K562 (cell line): ENCODE data around the gene OSGEPL1. TPM values are rescaled to one million over a fixed set of nuclear protein-coding genes. Genes with fewer than 3 reads are reported as not detected.

ENCODE experiments used
- DLX4 ChIP-seq: fragments of 250-450 bp; sonication (Bioruptor Pico); IDR thresholded peaks from 2 replicates; pipeline ENCODE4 v1.6.1; 2021; ENCODE audit warnings: mild to moderate bottlenecking
- HMG20A ChIP-seq: fragments of 450-650 bp; formaldehyde crosslinking; conservative IDR thresholded peaks from 2 replicates; pipeline ENCODE4 v1.4.0; 2020; ENCODE audit warnings: mild to moderate bottlenecking, mixed read lengths
- MGA ChIP-seq: fragments of 450-650 bp; IDR thresholded peaks from 2 replicates; pipeline ENCODE4 v1.6.1; 2016; ENCODE audit warnings: mild to moderate bottlenecking, moderate library complexity
- MTA1 ChIP-seq: fragments of 450-650 bp; IDR thresholded peaks from 2 replicates; pipeline ENCODE4 v1.6.1; 2017; ENCODE audit warnings: borderline replicate concordance
- NFRKB ChIP-seq: fragments of 450-650 bp; IDR thresholded peaks from 2 replicates; pipeline ENCODE4 v1.6.1; 2016; ENCODE audit warnings: low read depth
- POLR2G ChIP-seq: fragments of 200-400 bp; formaldehyde crosslinking; IDR thresholded peaks from 2 replicates; pipeline ENCODE4 v1.6.1; 2017; ENCODE audit warnings: low read depth, mild to moderate bottlenecking, antibody characterized with exemption, low read length, moderate library complexity
- SPI1 ChIP-seq: IDR thresholded peaks from 2 replicates; pipeline ENCODE4 v1.6.1; 2011; ENCODE audit warnings: low read depth, low read length, control low read depth, borderline replicate concordance
- TAL1 ChIP-seq: fragments of 450-650 bp; IDR thresholded peaks from 2 replicates; pipeline ENCODE4 v1.6.1; 2016; ENCODE audit warnings: mild to moderate bottlenecking
- ZNF347 ChIP-seq: fragments of 450-650 bp; formaldehyde crosslinking; IDR thresholded peaks from 2 replicates; pipeline ENCODE4 v1.4.0; 2020; ENCODE audit warnings: low read depth, mild to moderate bottlenecking, moderate library complexity
- ZNF592 ChIP-seq: fragments of 450-650 bp; IDR thresholded peaks from 2 replicates; pipeline ENCODE4 v1.6.1; 2017; ENCODE audit warnings: antibody characterized with exemption, mild to moderate bottlenecking
- ZNF77 ChIP-seq: fragments of 250-450 bp; sonication (Bioruptor Pico); IDR thresholded peaks from 2 replicates; pipeline ENCODE4 v1.5.0; 2020
- polyA plus RNA-seq, 8 experiments: library from polyadenylated mRNA; depleted of rRNA in 4 of 8; stranded (reverse) in 5 of 8; unstranded in 3 of 8; fragments of >200 nt; fragmentation: Nextera tagmentation in 2 of 8; fragmentation: Illumina TruSeq in 1 of 8; extraction: Ambion mirVana in 2 of 8; extraction: Trizol in 1 of 8; gene quantifications; 2 replicates each; pipeline versions ENCODE4 v1.2.1 to v1.2.3, GENCODE V29; 2011 to 2014; ENCODE audit warnings: inconsistent platforms in 1 of 8, missing spikeins in 1 of 8
- total RNA-seq, 7 experiments: library from RNA; depleted of rRNA in 6 of 7; stranded (reverse); fragments of >200 nt in 6 of 7; fragmentation: Illumina TruSeq in 2 of 7; extraction: Trizol in 2 of 7; gene quantifications; 2 replicates each; pipeline versions ENCODE4 v1.2.1 to v1.2.3, GENCODE V29; 2011 to 2021; ENCODE audit warnings: low replicate concordance in 1 of 7

OSGEPL1 gene
- total and polyA plus RNA-seq, 9 of the 15 experiments (the other 6 are each of a cell fraction or from before 2014, with no cell fraction given) = 2.5 to 10.8 (median 6.5) TPM

- TF ChIP-seq MGA (peak; percentile 87), NFRKB (no peak), MTA1 (no peak), ZNF77 (CRISPR knock-in tag) (no peak), ZNF592 (no peak), TAL1 (no peak), HMG20A (no peak), ZNF347 (CRISPR knock-in tag) (no peak), SPI1 (no peak), POLR2G (peak; percentile 98), DLX4 (CRISPR knock-in tag) (no peak)
These were observed 21.6 kb upstream of the OSGEPL1 start, which contains the start of the genes ORMDL1 and PMS1 (continued) for GRCh38 chr2:189783927-189784867.
